ENCODE measurements around the gene MARCOL. TPM values are rescaled to one million over a fixed set of nuclear protein-coding genes. Genes with fewer than 3 reads are reported as not detected.

The MARCOL gene
- total and polyA plus RNA-seq, 8 donors: 0.11 to 0.17 TPM; not detected in 6

DNA sequence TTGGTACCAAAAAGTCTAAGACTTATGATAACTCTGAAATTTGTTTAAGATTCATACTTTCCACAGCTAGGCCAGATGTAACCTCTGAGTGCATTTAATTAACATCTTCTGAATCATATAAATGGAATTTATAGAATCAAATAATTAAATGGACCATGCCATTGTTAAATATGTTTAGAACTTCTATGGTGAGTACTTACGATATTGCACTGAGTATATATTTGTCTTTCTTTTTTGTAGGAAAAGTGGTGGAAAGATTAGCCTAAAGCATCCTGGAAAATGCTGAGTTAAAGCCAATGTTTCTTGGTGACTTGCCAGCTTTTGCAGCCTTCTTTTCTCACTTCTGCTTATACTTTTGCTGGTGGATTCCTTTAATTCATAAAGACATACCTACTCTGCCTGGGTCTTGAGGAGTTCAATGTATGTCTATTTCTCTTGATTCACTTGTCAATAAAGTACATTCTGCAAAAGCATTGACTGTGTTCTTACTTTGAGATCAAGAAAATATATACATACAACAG is 23.6 kb upstream of the MARCOL start:
- DNase-seq (no peak), ATAC-seq (no peak)
- TF ChIP-seq, protein P1, sequence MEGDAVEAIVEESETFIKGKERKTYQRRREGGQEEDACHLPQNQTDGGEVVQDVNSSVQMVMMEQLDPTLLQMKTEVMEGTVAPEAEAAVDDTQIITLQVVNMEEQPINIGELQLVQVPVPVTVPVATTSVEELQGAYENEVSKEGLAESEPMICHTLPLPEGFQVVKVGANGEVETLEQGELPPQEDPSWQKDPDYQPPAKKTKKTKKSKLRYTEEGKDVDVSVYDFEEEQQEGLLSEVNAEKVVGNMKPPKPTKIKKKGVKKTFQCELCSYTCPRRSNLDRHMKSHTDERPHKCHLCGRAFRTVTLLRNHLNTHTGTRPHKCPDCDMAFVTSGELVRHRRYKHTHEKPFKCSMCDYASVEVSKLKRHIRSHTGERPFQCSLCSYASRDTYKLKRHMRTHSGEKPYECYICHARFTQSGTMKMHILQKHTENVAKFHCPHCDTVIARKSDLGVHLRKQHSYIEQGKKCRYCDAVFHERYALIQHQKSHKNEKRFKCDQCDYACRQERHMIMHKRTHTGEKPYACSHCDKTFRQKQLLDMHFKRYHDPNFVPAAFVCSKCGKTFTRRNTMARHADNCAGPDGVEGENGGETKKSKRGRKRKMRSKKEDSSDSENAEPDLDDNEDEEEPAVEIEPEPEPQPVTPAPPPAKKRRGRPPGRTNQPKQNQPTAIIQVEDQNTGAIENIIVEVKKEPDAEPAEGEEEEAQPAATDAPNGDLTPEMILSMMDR (IDR thresholded peaks at IDR 0.05): no peak
- Histone ChIP-seq H3K27me3 (no peaks in the 10 kb centered on the region), H3K4me1 (no peaks in the 10 kb centered on the region), H3K36me3 (no peaks in the 10 kb centered on the region), H3K9me3 (no peaks in the 10 kb centered on the region), H3K4me3 (no peak overlapping the region), H3K27ac (no peak overlapping the region)
- intact Hi-C loops (cut with DNase I): no loop called here

GRCh38 chr5:148221508-148221907 is 16.8 kb upstream of the MARCOL start:
- Histone ChIP-seq H3K9me3 (no peaks in the 10 kb centered on the region), H3K36me3 (no peaks in the 10 kb centered on the region), H3K4me3 (no peak overlapping the region), H3K27ac (no peak overlapping the region), H3K27me3 (no peaks in the 10 kb centered on the region), H3K4me1 (no peaks in the 10 kb centered on the region)
- no peak for ATAC-seq
- intact Hi-C loops (cut with DNase I): no loop called here
- TF ChIP-seq, protein P1 (IDR thresholded peaks at IDR 0.05): no peak
- DNase-seq: no peak

- TF ChIP-seq, protein P1 (IDR thresholded peaks at IDR 0.05): no peak
- no peaks in the 10 kb centered on the region for H3K4me1 ChIP-seq
- H3K36me3 ChIP-seq: no peaks in the 10 kb centered on the region
- no peak overlapping the region for H3K4me3 ChIP-seq
- DNase-seq (no peak), ATAC-seq (no peak)
- H3K9me3 ChIP-seq: no peaks in the 10 kb centered on the region
- H3K27ac ChIP-seq: no peak overlapping the region
- H3K27me3 ChIP-seq: no peaks in the 10 kb centered on the region
- intact Hi-C loops (cut with DNase I): no loop called here
These were observed 14.1 kb upstream of the MARCOL start for GRCh38 chr5:148224117-148224742.

GRCh38 chr5:148228392-148228984 is 9.8 kb upstream of the MARCOL start:
- H3K36me3 ChIP-seq: no peaks in the 10 kb centered on the region
- no peaks in the 10 kb centered on the region for H3K27me3 ChIP-seq
- no peaks in the 10 kb centered on the region for H3K4me1 ChIP-seq
- ATAC-seq: no peak
- H3K9me3 ChIP-seq: no peaks in the 10 kb centered on the region
- no peak overlapping the region for H3K27ac ChIP-seq
- intact Hi-C loops (cut with DNase I): no loop called here
- TF ChIP-seq, protein P1 (IDR thresholded peaks at IDR 0.05): no peak
- no peak overlapping the region for H3K4me3 ChIP-seq
- DNase-seq: no peak

DNA sequence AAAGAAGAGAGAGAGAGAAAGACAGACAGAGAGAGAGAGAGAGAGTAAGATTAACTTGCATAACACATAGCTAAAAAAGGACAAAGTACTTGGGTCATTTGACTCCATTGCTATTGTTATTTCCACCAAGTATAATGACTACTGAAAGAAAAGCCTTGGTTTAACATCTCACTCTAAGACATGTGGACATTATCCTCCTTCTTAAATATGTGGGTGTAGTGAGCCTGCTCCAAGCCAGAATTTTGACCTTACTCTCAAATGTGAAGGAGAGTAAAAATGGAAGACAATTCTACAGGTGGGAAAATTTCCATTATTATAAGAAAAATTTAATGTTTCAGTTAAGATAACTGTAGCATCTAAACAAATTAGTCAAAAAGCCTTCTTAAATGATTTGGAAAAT is 8.5 kb upstream of the MARCOL start:
- ATAC-seq: no peak
- intact Hi-C loops (cut with DNase I): no loop called here

More for the DNA sequence above, 8.5 kb upstream of the MARCOL start:
- TF ChIP-seq, protein P1 (IDR thresholded peaks at IDR 0.05): no peak
- no peaks in the 10 kb centered on the region for H3K27me3 ChIP-seq
- no peak for DNase-seq
- H3K4me3 ChIP-seq: no peak overlapping the region
- no peak overlapping the region for H3K27ac ChIP-seq
- H3K4me1 ChIP-seq: no peaks in the 10 kb centered on the region
- no peaks in the 10 kb centered on the region for H3K9me3 ChIP-seq
- H3K36me3 ChIP-seq: no peaks in the 10 kb centered on the region

Data from left lung (tissue), 10 donors.